Measurements from ENCODE around the gene SHKBP1.
"Not testable (repeated sequence)": the region's sequence is repeated elsewhere in the genome, so short reads cannot be mapped to it uniquely, and the experiment has no call there.

SHKBP1 gene

DNA sequence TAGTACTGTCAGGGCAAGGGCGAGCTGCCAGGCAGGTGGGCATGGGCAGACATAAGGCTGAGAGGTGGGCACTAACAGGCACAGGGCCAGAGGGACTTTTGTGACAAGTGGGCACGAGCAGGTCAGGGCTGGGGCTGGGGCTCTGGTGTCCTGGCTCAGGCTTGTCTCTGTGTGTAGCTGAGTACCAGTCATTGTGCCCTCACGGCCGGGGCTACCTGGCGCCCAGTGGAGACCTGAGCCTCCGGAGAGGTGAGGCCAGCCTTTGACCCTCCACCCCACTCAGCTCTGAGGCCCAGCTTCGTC, 46.1 kb downstream of the SHKBP1 start:
- TF ChIP-seq, protein P1, sequence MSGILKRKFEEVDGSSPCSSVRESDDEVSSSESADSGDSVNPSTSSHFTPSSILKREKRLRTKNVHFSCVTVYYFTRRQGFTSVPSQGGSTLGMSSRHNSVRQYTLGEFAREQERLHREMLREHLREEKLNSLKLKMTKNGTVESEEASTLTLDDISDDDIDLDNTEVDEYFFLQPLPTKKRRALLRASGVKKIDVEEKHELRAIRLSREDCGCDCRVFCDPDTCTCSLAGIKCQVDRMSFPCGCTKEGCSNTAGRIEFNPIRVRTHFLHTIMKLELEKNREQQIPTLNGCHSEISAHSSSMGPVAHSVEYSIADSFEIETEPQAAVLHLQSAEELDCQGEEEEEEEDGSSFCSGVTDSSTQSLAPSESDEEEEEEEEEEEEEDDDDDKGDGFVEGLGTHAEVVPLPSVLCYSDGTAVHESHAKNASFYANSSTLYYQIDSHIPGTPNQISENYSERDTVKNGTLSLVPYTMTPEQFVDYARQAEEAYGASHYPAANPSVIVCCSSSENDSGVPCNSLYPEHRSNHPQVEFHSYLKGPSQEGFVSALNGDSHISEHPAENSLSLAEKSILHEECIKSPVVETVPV (CRISPR knock-in tag; IDR thresholded peaks at IDR 0.05) = no peak
- no peak for TF ChIP-seq OSR1 (CRISPR knock-in tag; IDR thresholded peaks at IDR 0.05)
- TF ChIP-seq BACH2 (CRISPR knock-in tag; IDR thresholded peaks at IDR 0.05; ENCODE audit: borderline replicate concordance) = no peak
- no peak for TF ChIP-seq ARNTL (CRISPR knock-in tag; IDR thresholded peaks at IDR 0.05; ENCODE audit: borderline replicate concordance, low read depth)
- TF ChIP-seq SNAI2 (CRISPR knock-in tag; IDR thresholded peaks at IDR 0.05) = no peak
- TF ChIP-seq ZNF8 (CRISPR knock-in tag; IDR thresholded peaks at IDR 0.05) = no peak
- TF ChIP-seq PPARA (CRISPR knock-in tag; IDR thresholded peaks at IDR 0.05; ENCODE audit: borderline replicate concordance) = no peak
- no peak for TF ChIP-seq ZNF70 (CRISPR knock-in tag; IDR thresholded peaks at IDR 0.05)
- TF ChIP-seq, protein P2, sequence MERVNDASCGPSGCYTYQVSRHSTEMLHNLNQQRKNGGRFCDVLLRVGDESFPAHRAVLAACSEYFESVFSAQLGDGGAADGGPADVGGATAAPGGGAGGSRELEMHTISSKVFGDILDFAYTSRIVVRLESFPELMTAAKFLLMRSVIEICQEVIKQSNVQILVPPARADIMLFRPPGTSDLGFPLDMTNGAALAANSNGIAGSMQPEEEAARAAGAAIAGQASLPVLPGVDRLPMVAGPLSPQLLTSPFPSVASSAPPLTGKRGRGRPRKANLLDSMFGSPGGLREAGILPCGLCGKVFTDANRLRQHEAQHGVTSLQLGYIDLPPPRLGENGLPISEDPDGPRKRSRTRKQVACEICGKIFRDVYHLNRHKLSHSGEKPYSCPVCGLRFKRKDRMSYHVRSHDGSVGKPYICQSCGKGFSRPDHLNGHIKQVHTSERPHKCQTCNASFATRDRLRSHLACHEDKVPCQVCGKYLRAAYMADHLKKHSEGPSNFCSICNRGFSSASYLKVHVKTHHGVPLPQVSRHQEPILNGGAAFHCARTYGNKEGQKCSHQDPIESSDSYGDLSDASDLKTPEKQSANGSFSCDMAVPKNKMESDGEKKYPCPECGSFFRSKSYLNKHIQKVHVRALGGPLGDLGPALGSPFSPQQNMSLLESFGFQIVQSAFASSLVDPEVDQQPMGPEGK (CRISPR knock-in tag; IDR thresholded peaks at IDR 0.05; ENCODE audit: borderline replicate concordance) = no peak
- no peak for TF ChIP-seq CSDC2 (CRISPR knock-in tag; IDR thresholded peaks at IDR 0.05)
- TF ChIP-seq, protein P3, sequence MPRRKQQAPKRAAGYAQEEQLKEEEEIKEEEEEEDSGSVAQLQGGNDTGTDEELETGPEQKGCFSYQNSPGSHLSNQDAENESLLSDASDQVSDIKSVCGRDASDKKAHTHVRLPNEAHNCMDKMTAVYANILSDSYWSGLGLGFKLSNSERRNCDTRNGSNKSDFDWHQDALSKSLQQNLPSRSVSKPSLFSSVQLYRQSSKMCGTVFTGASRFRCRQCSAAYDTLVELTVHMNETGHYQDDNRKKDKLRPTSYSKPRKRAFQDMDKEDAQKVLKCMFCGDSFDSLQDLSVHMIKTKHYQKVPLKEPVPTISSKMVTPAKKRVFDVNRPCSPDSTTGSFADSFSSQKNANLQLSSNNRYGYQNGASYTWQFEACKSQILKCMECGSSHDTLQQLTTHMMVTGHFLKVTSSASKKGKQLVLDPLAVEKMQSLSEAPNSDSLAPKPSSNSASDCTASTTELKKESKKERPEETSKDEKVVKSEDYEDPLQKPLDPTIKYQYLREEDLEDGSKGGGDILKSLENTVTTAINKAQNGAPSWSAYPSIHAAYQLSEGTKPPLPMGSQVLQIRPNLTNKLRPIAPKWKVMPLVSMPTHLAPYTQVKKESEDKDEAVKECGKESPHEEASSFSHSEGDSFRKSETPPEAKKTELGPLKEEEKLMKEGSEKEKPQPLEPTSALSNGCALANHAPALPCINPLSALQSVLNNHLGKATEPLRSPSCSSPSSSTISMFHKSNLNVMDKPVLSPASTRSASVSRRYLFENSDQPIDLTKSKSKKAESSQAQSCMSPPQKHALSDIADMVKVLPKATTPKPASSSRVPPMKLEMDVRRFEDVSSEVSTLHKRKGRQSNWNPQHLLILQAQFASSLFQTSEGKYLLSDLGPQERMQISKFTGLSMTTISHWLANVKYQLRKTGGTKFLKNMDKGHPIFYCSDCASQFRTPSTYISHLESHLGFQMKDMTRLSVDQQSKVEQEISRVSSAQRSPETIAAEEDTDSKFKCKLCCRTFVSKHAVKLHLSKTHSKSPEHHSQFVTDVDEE (CRISPR knock-in tag; IDR thresholded peaks at IDR 0.05) = no peak
- no peak for TF ChIP-seq ZFP30 (CRISPR knock-in tag; IDR thresholded peaks at IDR 0.05)
- TF ChIP-seq RARB (CRISPR knock-in tag; IDR thresholded peaks at IDR 0.05) = no peak
- TF ChIP-seq, protein P4, sequence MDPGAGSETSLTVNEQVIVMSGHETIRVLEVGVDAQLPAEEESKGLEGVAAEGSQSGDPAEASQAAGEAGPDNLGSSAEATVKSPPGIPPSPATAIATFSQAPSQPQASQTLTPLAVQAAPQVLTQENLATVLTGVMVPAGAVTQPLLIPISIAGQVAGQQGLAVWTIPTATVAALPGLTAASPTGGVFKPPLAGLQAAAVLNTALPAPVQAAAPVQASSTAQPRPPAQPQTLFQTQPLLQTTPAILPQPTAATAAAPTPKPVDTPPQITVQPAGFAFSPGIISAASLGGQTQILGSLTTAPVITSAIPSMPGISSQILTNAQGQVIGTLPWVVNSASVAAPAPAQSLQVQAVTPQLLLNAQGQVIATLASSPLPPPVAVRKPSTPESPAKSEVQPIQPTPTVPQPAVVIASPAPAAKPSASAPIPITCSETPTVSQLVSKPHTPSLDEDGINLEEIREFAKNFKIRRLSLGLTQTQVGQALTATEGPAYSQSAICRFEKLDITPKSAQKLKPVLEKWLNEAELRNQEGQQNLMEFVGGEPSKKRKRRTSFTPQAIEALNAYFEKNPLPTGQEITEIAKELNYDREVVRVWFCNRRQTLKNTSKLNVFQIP (CRISPR knock-in tag; IDR thresholded peaks at IDR 0.05; ENCODE audit: borderline replicate concordance, low read depth) = no peak
- TF ChIP-seq, protein P5, sequence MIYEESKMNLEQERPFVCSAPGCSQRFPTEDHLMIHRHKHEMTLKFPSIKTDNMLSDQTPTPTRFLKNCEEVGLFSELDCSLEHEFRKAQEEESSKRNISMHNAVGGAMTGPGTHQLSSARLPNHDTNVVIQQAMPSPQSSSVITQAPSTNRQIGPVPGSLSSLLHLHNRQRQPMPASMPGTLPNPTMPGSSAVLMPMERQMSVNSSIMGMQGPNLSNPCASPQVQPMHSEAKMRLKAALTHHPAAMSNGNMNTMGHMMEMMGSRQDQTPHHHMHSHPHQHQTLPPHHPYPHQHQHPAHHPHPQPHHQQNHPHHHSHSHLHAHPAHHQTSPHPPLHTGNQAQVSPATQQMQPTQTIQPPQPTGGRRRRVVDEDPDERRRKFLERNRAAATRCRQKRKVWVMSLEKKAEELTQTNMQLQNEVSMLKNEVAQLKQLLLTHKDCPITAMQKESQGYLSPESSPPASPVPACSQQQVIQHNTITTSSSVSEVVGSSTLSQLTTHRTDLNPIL (CRISPR knock-in tag; IDR thresholded peaks at IDR 0.05; ENCODE audit: low read depth) = no peak
- TF ChIP-seq ZC3H10 (CRISPR knock-in tag; IDR thresholded peaks at IDR 0.05) = no peak
- no peak for TF ChIP-seq ESRRG (CRISPR knock-in tag; IDR thresholded peaks at IDR 0.05)
- no peak for TF ChIP-seq ISL1 (CRISPR knock-in tag; IDR thresholded peaks at IDR 0.05)
- TF ChIP-seq TOX (CRISPR knock-in tag; IDR thresholded peaks at IDR 0.05; ENCODE audit: borderline replicate concordance) = no peak
- no peak for ATAC-seq

DNA sequence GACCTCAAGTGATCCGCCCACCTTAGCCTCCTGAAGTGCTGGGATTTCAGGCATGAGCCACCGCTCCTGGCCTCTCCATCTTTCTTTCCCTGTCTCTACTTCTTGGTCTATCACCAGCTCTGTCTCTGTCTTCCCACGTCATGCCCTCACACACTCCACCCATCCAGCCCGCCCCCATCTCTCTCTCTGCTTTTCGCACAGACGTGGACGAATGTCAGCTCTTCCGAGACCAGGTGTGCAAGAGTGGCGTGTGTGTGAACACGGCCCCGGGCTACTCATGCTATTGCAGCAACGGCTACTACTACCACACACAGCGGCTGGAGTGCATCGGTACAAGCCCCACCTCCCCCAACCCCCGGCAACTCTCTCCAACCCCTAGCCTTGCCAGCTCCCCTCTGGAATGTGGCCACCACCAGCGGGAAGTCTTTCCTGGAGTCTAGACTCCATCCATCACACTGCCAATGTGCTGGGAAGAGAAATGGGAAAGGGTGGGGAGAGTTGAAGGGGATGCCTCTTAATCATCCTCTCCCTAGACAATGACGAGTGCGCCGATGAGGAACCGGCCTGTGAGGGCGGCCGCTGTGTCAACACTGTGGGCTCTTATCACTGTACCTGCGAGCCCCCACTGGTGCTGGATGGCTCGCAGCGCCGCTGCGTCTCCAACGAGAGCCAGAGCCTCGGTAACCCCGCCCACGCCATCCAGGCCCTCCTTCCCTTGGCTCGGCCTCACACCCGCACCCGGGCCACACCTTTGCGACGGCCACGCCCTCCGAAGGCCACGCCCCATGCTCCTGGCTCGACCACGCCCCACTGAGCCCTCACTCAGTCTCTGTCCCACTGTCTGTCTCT, 47.0 kb downstream of the SHKBP1 start:
- TF ChIP-seq BACH2 (CRISPR knock-in tag; IDR thresholded peaks at IDR 0.05; ENCODE audit: borderline replicate concordance) (no peak), ZNF70 (CRISPR knock-in tag; IDR thresholded peaks at IDR 0.05) (no peak), PPARA (CRISPR knock-in tag; IDR thresholded peaks at IDR 0.05; ENCODE audit: borderline replicate concordance) (no peak), ISL1 (CRISPR knock-in tag; IDR thresholded peaks at IDR 0.05) (no peak), TOX (CRISPR knock-in tag; IDR thresholded peaks at IDR 0.05; ENCODE audit: borderline replicate concordance) (no peak), ZC3H10 (CRISPR knock-in tag; IDR thresholded peaks at IDR 0.05) (no peak), TCF4 (CRISPR knock-in tag; IDR thresholded peaks at IDR 0.05; ENCODE audit: borderline replicate concordance) (no peak), ZFP3 (CRISPR knock-in tag; IDR thresholded peaks at IDR 0.05) (no peak), GLIS3 (CRISPR knock-in tag; IDR thresholded peaks at IDR 0.05) (no peak), ESRRG (CRISPR knock-in tag; IDR thresholded peaks at IDR 0.05) (no peak), ZNF8 (CRISPR knock-in tag; IDR thresholded peaks at IDR 0.05) (no peak), ZFP30 (CRISPR knock-in tag; IDR thresholded peaks at IDR 0.05) (no peak), ZNF565 (CRISPR knock-in tag; conservative IDR thresholded peaks at IDR 0.05; ENCODE audit: low read depth) (no peak), SNAI2 (CRISPR knock-in tag; IDR thresholded peaks at IDR 0.05) (no peak), RARB (CRISPR knock-in tag; IDR thresholded peaks at IDR 0.05) (no peak)
- TF ChIP-seq, protein P3 (CRISPR knock-in tag; IDR thresholded peaks at IDR 0.05) = no peak
- no peak for ATAC-seq

DNA sequence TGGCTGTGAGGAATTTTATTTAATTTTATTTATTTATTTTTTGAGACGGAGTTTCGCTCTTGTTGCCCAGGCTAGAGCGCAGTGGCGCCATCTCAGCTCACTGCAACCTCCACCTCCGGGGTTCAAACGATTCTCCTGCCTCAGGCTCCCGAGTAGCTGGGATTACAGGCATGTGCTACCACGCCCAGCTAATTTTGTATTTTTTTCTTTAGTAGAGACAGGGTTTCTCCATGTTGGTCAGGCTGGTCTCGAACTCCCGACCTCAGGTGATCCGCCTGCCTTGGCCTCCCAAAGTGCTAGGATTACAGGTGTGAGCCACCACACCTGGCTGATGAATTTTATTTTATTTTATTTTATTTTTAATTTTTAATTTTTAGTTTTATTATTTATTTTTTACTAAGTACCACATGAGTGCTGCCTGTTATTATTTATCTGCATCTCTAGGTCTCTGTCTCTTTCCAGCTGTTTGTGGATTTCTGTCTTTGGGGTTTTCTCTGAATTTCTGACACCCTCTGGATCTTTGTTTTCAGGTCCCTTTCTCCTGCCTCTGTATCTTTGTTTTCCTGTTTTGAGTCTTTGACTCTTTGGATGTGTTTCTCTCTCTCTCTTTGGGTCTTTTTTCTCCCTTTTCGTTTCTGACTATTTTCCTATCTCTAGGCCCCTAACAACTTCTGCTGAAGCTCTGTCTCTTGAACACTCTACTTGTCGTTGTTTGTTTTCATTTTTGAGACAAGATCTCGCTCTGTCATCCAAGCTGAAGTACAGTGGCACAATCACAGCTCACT, 47.9 kb downstream of the SHKBP1 start:
- ATAC-seq = not testable (repeated sequence)

Measured in SK-N-SH treated with all-trans-retinoic acid at 6 μM for 48 hours (cell line).